Measurements from ENCODE around the gene FYB2.

- no peak for TF ChIP-seq CTCF (optimal IDR thresholded peaks at IDR 0.05 in 1 of 3, IDR thresholded peaks at IDR 0.05 in 1 of 3, conservative IDR thresholded peaks at IDR 0.05 in 1 of 3; ENCODE audit: extremely low read depth in 1 of 3, insufficient read depth in 2 of 3, low read length in 3 of 3)
- no peak for TF ChIP-seq EZH2 (IDR thresholded peaks at IDR 0.05; ENCODE audit: low read length)
These were observed 6.2 kb upstream of the FYB2 start for GRCh38 chr1:56825436-56825835.
